Ishikawa (cell line): ENCODE results near the gene SLC7A14.

Experiments
- CEBPB ChIP-seq: IDR thresholded peaks from 2 replicates; pipeline ENCODE4 v1.6.1; 2012
- CREB1 ChIP-seq: IDR thresholded peaks from 2 replicates; pipeline ENCODE4 v1.6.1; 2012; ENCODE audit warnings: low read depth
- EGR1 ChIP-seq: IDR thresholded peaks from 2 replicates; pipeline ENCODE4 v1.6.1; 2012
- EP300 ChIP-seq: IDR thresholded peaks from 2 replicates; pipeline ENCODE4 v1.6.1; 2012; ENCODE audit warnings: borderline replicate concordance
- FOXM1 ChIP-seq: IDR thresholded peaks from 2 replicates; pipeline ENCODE4 v1.6.1; 2012; ENCODE audit warnings: low read depth, borderline replicate concordance
- NFIC ChIP-seq: IDR thresholded peaks from 2 replicates; pipeline ENCODE4 v1.6.1; 2012
- RAD21 ChIP-seq: IDR thresholded peaks from 2 replicates; pipeline ENCODE4 v1.6.1; 2012; ENCODE audit warnings: low read depth
- REST ChIP-seq: IDR thresholded peaks from 2 replicates; pipeline ENCODE4 v1.6.1; 2012; ENCODE audit warnings: low read depth, mild to moderate bottlenecking
- TAF1 ChIP-seq: IDR thresholded peaks from 2 replicates; pipeline ENCODE4 v1.6.1; 2012; ENCODE audit warnings: low read depth, mild to moderate bottlenecking
- TCF12 ChIP-seq: IDR thresholded peaks from 2 replicates; pipeline ENCODE4 v1.6.1; 2012; ENCODE audit warnings: low read depth
- TEAD4 ChIP-seq: IDR thresholded peaks from 2 replicates; pipeline ENCODE4 v1.6.1; 2012
- USF1 ChIP-seq: IDR thresholded peaks from 2 replicates; pipeline ENCODE4 v1.6.1; 2012
- YY1 ChIP-seq: IDR thresholded peaks from 2 replicates; pipeline ENCODE4 v1.6.1; 2012; ENCODE audit warnings: low read depth
- ZBTB7A ChIP-seq: IDR thresholded peaks from 2 replicates; pipeline ENCODE4 v1.6.1; 2012; ENCODE audit warnings: low read depth
- TF ChIP-seq, protein P1 (sequence below): IDR thresholded peaks from 2 replicates; pipeline ENCODE4 v1.6.1; 2012

SLC7A14 gene

GRCh38 chr3:170485294-170485693 lies 100.6 kb downstream of the SLC7A14 start:
- TF ChIP-seq YY1, result no peak
- no peak for TF ChIP-seq NFIC
- no peak for TF ChIP-seq EP300

- no peak for TF ChIP-seq ZBTB7A
- no peak for TF ChIP-seq EP300
- TF ChIP-seq USF1, result no peak
- no peak for TF ChIP-seq FOXM1
- TF ChIP-seq, protein P1, sequence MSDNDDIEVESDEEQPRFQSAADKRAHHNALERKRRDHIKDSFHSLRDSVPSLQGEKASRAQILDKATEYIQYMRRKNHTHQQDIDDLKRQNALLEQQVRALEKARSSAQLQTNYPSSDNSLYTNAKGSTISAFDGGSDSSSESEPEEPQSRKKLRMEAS, result no peak
- no peak for TF ChIP-seq RAD21
- no peak for TF ChIP-seq NFIC
- no peak for TF ChIP-seq TEAD4
- TF ChIP-seq CREB1, result no peak
- TF ChIP-seq TCF12, result no peak
- no peak for TF ChIP-seq CEBPB
- no peak for TF ChIP-seq REST
These were observed 101.0 kb downstream of the SLC7A14 start for GRCh38 chr3:170484869-170485268.

DNA sequence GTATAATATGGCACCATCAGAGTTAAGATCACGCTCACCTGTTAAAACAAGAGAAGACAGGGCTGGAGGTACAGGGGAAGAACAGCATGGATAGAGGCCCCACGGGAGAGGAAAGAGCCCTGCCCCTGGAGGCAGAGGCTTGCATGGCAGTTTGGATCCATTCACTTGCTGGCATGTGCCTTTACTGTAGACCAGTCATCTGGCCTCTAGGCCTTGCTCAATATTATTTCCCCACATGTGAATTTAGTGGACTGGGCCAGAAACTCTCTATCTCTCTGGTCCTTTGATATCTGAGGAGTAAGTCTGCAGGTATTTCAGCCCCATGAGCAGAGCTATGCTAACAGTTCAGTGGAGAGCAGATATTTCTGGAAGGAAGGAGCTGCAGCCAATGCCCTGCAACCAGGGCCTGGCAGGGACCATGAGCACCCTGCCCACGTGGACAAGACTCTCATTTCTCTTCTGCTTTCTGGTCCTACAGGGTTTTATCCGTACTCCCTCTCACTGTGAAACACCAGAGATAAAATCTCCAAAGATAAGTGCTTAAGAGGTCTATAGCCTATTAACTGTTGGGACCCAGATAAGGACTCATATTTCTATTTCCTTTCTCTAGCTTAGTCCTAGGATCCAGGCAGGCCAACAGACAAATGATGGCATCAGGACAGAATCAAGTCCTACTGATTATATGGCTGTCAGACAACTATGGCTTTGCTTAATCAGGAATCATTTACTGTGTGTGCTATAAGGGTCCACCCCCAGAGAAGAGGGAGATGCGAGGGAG lies 102.2 kb downstream of the SLC7A14 start:
- TF ChIP-seq TCF12 (no peak), FOXM1 (no peak), CREB1 (no peak), NFIC (no peak), EGR1 (no peak), EP300 (no peak), YY1 (no peak), USF1 (no peak), TEAD4 (no peak), REST (no peak)
- TF ChIP-seq, protein P1, result no peak

GRCh38 chr3:170482199-170482598 lies 103.7 kb downstream of the SLC7A14 start:
- TF ChIP-seq TAF1 (no peak), FOXM1 (no peak), CREB1 (no peak), CEBPB (no peak), EGR1 (no peak), EP300 (no peak), TEAD4 (no peak), ZBTB7A (no peak), TCF12 (no peak), REST (no peak), RAD21 (no peak), NFIC (no peak), YY1 (no peak), USF1 (no peak)
- TF ChIP-seq, protein P1, result no peak
